Right renal cortex interstitium (tissue), 3 donors: ENCODE results near the gene KRTAP5-11. TPM values are rescaled to one million over a fixed set of nuclear protein-coding genes. Genes with fewer than 3 reads are reported as not detected.
"Not testable (repeated sequence)": the region's sequence is repeated elsewhere in the genome, so short reads cannot be mapped to it uniquely, and the experiment has no call there.

Experiments used
- DNase-seq, 3 donors: peaks; one replicate each; pipeline ENCODE4 v3.0.0-alpha.2; 2013; ENCODE audit warnings: low read depth in 3 of 3, low spot score in 2 of 3
- polyA plus RNA-seq, 3 donors: library from polyadenylated mRNA; unstranded; fragments of 120-200 nt; gene quantifications; one replicate each; pipeline ENCODE4 v1.2.1, GENCODE V29; 2013; ENCODE audit not compliant: insufficient read length in 3 of 3

KRTAP5-11 gene, protein sequence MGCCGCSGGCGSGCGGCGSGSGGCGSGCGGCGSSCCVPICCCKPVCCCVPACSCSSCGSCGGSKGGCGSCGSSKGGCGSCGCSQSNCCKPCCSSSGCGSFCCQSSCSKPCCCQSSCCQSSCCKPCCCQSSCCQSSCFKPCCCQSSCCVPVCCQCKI
- under 1 TPM in 1 of 3 donors, not detected in 2; 0.28 TPM for polyA plus RNA-seq

DNA sequence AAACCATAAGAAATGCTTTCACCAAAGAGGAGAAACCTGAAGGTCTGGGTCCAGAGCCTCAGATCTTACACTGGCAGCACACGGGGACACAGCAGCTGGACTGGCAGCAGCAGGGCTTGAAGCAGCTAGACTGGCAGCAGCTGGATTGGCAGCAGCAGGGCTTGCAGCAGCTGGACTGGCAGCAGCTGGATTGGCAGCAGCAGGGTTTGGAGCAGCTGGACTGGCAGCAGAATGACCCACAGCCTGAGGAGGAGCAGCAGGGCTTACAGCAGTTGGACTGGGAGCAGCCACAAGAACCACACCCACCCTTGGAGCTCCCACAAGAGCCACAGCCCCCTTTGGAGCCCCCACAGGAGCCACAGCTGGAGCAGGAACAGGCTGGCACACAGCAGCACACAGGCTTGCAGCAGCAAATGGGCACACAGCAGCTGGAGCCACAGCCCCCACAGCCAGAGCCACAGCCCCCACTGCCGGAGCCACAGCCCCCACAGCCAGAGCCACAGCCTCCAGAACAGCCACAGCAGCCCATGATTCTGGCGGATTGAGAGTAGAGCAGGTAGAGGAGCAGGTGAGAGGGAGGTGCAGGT is at the start of gene KRTAP5-11:
Gene KRTAP5-11 (minus strand): TSS at position 567 of the 587 bp plus-strand sequence. CDS start 38 bp downstream, at position 529.
- DNase-seq = no peak

DNA sequence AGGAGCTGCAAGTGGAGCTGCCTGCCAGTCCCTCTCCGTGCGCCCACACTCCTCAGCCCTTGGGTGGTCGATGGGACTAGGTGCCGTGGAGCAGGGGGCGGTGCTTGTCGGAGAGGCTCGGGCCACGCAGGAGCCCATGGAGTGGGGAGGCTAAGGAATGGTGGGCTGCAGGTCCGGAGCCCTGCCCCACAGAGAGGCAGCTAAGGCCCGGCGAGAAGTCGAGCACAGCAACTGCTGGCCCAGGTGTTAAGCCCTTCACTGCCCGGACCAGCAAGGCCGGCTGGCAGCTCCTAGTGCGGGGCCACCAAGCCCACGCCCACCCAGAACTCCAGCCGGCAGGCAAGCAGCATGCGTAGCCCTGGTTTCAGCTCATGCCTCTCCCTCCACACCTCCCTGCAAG is 48.9 kb upstream of the KRTAP5-11 start:
- DNase-seq = not testable (repeated sequence)

DNA sequence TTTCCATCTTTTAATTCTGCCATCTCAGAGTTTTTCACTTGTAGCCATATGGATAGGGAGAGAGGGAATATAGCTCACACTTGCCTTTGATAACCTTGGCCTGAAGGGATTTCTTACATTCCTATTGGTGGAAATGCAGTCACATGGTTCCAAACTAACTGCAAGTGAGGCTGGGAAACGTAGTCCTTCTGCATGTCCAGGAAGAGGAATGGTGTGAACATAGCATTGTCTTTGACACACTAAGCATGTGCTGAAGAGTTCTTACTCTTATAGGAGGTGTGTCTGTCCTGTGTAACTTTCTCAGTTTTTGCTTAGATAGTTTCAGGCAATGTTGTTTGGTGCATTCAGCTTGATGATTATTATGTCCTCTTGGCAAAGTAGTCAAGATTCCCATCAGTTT is 47.4 kb upstream of the KRTAP5-11 start:
- DNase-seq = not testable (repeated sequence)

DNA sequence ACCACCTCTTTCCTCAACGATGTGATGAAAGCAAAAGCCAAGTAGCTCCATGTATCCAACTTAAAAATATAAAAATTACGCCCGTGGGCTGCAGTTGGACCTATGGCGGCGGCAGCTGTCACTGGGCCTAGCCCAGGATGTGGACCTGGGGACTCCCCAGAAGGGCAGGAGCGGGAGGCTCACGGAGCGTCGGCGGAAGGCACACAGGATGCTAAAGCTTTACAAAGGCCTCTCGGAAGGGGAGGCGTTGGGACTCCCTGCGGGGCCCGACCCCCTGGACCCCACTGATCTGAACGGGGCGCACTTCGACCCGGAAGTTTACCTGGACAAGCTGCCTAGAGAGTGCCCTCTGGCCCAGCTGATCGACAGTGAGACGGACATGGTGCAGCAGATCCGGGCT is 46.3 kb upstream of the KRTAP5-11 start:
- DNase-seq = not testable (repeated sequence)

DNA sequence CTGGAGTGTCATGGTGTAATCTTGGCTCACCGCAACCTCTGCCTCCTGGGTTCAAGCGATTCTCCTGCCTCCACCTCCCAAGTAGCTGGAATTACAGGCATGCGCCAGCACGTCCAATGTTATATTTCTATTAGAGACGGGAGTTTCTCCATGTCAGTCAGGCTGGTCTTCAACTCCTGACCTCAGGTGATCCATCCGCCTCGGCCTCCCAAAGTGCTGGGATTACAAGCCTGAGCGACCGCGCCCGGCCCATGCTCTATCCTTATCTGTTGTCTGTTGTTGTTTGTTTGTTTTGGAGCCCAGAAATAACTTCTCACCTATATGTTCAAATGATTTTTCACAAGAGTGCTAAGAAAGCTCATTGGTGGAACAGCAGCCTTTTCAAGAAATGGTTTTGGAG is 40.6 kb upstream of the KRTAP5-11 start:
- not testable (repeated sequence) for DNase-seq

DNA sequence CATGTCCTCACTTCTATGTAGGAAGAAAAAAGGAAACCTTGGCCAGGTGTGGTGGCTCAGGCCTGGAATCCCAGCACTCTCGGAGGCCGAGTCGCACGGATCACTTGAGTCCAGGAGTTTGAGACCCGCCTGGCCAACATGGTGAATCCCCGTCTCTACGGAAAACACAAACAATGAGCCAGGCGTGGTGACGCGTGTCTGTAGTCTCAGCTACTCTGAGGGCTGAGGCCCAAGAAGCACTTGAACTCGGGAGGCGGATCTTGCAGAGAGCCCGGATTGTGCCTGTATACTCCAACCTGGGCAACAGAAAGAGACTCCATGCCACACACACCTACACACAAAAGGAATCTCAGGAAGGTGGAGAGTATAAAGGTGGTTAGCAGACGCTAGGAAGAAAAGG is 39.9 kb upstream of the KRTAP5-11 start:
- not testable (repeated sequence) for DNase-seq

DNA sequence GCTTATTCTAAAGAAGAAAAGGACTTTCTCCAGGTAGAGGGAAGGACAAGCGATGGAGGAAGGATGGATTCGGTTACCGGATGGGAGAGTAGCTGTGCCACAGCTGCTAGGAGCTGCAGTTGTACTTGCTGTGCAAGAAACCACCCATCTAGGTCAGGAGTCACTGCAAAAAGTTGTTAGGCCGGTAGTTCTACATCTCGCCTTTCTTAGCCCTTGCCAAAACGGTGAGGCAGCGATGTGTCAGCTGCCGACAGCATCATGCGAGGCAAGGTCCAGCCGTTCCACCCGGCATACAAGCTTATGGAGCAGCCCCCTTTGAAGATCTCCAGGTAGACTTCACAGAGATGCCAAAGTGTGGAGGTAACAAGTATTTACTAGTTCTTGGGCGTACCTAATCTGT is 32.3 kb upstream of the KRTAP5-11 start:
- DNase-seq = not testable (repeated sequence)

DNA sequence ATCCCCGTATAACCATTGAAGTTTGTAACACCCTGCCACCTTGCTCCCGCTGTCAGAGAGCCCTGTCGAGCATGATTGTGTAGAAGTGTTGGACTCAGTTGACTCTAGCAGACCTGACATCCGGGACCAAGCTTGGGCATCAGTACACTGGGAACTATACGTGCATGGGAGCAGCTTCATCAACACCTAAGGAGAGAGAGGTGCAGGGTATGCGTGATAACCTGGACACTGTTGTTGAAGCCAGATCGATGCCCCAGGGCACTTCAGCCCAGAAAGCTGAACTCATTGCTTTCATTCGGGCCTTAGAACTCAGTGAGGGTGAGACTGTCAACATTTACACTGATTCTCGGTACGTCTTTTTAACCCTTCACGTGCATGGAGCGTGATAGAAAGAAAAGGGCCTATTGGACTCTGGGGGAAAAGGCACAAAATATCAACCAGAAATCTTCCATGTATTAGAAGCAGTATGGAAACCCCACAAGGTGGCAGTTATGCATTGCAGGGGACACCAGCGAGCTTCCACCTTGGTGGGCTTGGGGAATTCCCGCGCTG is 31.8 kb upstream of the KRTAP5-11 start:
- not testable (repeated sequence) for DNase-seq

DNA sequence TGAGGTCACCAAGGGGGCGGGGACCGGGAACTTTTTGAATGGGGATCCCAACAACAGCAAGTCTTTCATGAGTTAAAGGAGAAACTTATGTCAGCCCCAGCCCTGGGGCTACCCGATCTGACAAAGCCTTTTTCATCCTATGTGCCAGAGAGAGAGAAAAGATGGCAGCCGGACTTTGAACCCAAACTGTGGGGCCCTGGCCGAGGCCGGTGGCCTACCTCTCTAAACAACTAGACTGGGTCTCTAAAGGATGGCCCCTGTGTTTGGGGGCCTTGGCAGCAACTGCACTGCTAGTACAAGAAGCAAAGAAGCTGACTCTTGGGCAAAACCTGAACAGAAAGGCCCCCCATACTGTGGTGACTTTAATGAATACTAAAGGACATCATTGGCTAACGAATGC is 31.3 kb upstream of the KRTAP5-11 start:
- DNase-seq = not testable (repeated sequence)

DNA sequence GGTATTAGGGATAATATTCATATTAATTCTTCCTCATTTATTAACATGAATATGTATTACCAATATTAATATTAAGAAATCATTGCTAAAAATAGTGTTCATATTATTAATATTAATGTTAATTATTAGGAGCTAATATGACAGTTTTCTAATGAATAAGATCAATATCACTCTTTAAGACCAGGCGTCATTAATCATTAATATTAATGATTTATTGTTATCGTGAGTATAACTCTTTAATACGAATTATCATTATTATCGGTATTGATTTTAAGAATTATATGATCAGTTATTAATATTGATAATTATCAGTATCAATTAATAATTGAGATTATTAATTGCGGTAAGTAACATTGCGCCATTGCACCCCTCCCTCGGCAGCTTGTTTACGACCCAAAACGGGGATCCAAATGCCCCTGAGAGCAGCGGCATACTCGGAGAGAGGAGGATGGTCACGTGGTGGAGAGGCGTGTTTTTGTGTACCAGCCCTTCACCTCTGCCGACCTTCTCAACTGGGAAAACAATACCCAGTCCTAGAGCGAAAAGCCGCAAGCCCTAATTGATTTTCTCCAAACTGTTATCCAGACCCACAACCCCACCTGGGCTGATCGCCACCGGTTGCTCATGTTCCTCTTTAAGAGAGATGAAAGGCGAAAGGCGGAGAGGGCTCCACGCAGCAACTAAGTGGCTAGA is 28.7 kb upstream of the KRTAP5-11 start:
- DNase-seq = not testable (repeated sequence)

DNA sequence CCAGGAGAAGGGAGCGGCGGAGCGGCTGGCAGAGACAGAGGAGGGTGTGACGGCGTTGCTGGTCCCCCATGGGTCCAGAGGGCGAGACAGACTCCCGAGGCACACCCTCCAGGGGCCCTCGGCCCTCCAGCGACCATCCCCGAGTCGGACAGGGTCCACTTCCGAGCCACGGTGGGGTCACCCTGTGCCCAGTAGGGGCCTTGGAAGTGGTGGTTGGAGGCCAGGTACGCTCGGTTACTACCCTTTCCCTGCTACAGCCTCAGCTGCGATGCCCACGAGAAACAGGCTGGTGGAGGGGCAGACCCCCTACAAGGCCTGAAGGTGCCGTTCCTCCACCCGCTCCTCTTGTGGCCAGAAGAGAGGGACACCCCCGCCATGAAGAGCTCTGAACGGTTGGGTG is 25.6 kb upstream of the KRTAP5-11 start:
- DNase-seq = not testable (repeated sequence)

DNA sequence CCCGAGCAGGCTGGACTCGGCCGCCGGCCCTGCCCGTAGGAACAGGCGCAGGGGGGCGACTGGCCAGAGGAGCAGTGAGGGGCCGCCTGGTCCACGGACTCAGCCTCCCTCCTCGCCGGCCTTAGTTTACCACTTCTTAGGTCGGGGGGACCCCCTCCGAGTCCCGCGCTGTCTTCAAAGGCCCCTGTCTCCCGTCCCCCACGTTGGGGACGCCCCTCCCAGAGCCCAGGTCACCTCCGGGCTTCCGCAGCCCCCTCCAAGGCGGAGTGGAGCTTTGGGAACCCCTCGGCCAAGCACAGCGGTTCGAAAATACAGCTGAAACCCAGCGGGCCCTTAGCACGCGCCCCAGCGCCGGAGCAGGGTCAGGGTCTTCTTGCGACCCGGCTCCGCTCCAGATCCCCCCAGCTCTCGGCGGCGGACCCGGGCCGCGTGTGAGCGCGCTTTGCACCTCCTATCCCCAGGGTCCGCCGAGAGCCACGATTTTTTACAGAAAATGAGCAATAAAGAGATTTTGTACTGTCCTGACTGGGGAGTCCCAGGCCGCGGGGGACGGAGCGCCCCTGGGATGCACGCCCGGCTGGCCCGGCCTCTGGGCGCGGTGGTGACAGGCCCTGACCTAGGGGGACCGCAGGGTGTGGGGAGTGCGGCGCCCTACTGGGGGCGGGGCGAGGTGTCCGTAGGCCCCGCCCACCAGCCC is 25.0 kb upstream of the KRTAP5-11 start:
- not testable (repeated sequence) for DNase-seq

DNA sequence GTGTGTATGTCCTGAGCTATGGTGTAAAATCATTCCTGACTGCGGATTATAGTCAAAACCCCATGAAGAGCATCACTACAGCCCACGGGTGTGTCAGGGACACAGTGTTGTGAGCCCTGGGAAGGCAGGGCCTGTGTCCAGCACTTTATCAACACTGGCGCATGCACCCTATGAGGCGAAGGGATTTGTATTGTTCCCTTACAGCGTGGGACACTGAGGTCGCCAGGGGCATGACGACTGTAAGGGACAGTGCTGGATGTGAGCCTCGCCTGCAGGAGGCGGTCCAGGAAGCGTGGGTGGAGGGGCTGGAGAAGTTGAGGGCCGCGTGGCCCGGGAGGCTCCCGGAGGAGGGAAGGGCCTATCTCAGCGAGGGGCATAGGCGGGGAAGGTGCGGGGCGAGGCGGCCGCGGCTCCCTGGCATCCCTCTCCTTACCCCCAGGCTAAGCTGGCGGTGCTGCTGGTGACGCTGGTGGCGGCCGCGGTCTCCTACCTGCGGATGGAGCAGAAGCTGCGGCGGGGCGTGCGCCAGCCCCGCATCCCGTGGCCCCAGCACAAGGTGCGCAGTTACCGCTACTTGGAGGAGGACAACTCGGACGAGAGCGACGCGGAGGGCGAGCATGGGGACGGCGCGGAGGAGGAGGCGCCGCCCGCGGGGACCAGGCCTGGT is 24.3 kb upstream of the KRTAP5-11 start:
- not testable (repeated sequence) for DNase-seq

DNA sequence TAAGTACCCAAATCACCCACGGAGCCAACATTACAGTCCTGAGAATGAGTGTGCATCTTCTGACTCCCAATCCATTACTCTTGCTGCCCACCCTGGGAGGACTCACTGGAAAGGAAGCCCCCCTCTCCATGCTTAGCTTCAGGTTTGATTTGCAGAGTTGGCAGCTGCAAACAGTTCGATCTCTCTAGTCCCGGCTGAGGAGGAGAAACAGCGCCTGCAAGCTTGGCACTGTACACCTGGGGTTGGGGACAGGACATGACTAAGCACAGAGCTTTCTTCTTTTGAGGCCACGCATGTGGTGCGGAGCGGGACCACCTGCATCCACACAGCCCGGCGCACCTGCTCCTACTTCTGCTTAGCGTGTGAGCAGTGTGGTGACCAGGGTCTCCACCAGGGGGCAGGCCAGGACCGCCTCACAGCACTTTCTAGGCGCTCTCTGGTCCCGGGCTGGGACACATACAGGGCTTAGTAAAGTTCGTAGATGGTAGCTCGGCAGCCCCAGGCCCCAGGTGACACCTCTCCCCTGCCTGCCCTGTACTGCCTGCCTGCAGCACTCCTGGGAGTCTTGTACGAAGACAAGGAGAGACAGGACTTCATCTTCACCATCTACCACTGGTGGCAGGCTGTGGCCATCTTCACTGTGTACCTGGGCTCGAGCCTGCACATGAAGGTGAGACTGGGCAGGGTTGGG is 22.3 kb upstream of the KRTAP5-11 start:
- DNase-seq = not testable (repeated sequence)

DNA sequence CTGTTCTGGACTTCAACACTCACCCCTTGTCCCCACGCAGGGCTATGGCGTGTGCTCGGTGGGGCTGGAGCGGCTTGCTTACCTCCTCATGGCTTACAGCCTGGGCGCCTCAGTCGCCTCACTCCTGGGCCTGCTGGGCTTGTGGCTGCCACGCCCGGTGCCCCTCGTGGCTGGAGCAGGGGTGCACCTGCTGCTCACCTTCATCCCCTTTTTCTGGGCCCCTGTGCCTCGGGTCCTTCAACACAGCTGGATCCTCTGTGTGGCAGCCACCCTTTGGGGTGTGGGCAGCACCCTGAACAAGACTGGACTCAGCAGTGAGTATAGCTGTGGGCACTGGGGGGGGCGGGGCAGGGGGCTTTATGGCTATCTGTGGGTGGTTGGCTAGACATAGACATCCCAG is 20.5 kb upstream of the KRTAP5-11 start:
- DNase-seq = not testable (repeated sequence)

DNA sequence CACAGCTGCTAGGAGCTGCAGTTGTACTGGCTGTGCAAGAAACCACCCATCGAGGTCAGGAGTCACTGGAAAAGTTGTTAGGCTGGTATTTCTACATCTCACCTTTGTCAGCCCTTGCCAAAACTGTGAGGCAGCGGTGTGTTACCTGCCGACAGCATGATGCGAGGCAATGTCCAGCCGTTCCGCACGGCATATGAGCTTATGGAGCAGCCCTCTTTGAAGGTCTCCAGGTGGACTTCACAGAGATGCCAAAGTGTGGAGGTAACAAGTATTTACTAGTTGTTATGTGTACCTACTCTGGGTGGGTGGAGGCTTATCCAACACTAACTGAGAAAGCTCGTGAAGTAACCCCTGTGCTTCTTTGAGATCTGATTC is 6.9 kb upstream of the KRTAP5-11 start:
- DNase-seq = not testable (repeated sequence)

DNA sequence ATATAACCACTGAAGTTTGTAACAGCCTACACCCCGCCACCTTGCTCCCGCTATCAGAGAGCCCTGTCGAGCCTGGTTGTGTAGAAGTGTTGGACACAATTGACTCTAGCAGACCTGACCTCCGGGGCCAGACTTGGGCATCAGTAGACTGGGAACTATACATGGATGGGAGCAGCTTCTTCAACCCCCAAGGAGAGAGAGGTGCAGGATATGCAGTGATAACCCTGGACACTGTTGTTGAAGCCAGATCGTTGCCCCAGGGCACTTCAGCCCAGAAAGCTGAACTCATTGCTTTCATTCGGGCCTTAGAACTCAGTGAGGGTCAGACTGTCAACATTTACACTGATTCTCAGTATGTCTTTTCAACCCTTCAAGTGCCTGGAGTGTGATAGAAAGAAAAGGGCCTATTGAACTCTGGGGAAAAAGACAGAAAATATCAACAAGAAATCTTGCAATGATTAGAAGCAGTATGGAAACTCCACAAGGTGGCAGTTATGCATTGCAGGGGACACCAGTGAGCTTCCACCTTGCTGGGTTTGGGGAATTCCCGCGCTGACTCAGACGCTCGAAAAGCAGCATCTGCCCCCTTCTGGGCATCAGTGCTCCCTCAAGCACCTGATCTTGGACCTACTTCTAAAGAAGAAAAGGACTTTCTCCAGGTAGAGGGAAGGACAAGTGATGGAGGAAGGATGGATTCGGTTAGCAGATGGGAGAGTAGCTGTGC is 6.3 kb upstream of the KRTAP5-11 start:
- DNase-seq = not testable (repeated sequence)

DNA sequence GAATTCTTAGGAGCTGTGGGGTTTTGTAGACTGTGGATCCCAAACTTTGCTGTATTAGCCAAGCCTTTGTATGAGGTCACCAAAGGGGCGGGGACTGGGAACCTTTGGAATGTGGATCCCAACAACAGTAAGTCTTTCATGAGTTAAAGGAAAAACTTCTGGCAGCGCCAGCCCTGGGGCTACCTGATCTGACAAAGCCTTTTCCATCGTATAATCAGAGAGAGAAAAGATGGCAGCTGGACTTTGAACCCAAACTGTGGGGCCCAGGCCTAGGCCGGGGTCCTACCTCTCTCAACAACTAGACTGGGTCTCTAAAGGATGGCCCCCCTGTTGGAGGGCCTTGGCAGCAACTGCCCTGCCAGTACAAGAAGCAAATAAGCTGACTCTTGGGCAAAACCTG is 5.6 kb upstream of the KRTAP5-11 start:
- DNase-seq = not testable (repeated sequence)

DNA sequence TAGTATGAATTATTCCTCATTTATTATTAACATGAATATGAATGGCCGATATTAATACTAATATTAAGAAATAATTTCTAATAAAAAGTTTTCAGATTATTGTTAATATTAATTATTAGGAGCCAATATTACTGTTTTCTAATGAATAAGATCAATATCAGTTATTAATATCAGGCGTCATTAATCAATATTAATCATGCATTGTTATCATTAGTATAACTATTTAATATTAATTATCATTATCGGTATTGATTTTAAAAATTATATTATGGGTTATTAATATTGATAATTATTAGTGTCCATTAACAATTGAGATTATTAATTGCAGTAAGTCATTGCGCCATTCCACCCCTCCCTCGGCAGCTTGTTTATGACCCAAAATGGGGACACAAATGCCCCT is 3.0 kb upstream of the KRTAP5-11 start:
- not testable (repeated sequence) for DNase-seq
